Muscle of leg (tissue), 11 donors: ENCODE results near the gene NKX6-2. TPM values are rescaled to one million over a fixed set of nuclear protein-coding genes. Genes with fewer than 3 reads are reported as not detected.
"Not testable (repeated sequence)": the region's sequence is repeated elsewhere in the genome, so short reads cannot be mapped to it uniquely, and the experiment has no call there.

Experiments used
- DNase-seq: peaks from one replicate; pipeline ENCODE4 v3.0.0; 2013
- H3K27ac ChIP-seq: one replicate; pipeline ENCODE4 v1.5.1; 2013; ENCODE audit warnings: mild to moderate bottlenecking, low read length, control low read depth
- H3K27me3 ChIP-seq: one replicate; pipeline ENCODE4 v1.6.1; 2013; ENCODE audit warnings: low read length; ENCODE audit not compliant: control insufficient read depth, insufficient read depth
- H3K36me3 ChIP-seq: one replicate; pipeline ENCODE4 v1.6.1; 2013; ENCODE audit warnings: low read length; ENCODE audit not compliant: control insufficient read depth, insufficient read depth
- H3K4me1 ChIP-seq: one replicate; pipeline ENCODE4 v1.6.1; 2013; ENCODE audit warnings: low read length; ENCODE audit not compliant: control insufficient read depth, insufficient read depth
- H3K4me3 ChIP-seq: one replicate; pipeline ENCODE4 v1.5.1; 2013; ENCODE audit warnings: low read length, control low read depth
- H3K9me3 ChIP-seq: replicated peaks from 2 replicates; pipeline ENCODE4 v1.6.1; 2013; ENCODE audit warnings: low read depth, low read length; ENCODE audit not compliant: control insufficient read depth
- WGBS: methylation state at CpG from one replicate; pipeline ENCODE4 v1.1.5; 2013; ENCODE audit warnings: missing lambda C conversion rate; ENCODE audit not compliant: insufficient coverage; 5-methylcytosine and 5-hydroxymethylcytosine counted together
- polyA plus RNA-seq, 8 donors: library from polyadenylated mRNA; unstranded; fragments of 120-200 nt; gene quantifications; one replicate each; pipeline versions ENCODE4 v1.2.1 to v1.2.3, GENCODE V29; 2013; ENCODE audit warnings: inconsistent platforms in 1 of 8, low replicate concordance in 1 of 8; ENCODE audit not compliant: insufficient read length in 8 of 8, insufficient read depth in 1 of 8
- total RNA-seq: library from RNA; stranded (reverse); fragments of 120-200 nt; gene quantifications from one replicate; pipeline ENCODE4 v1.2.4, GENCODE V29; 2013

NKX6-2 gene
- total and polyA plus RNA-seq, 9 donors, result 4.6 to 15.5 (median 7.0) TPM; not detected in 1

DNA sequence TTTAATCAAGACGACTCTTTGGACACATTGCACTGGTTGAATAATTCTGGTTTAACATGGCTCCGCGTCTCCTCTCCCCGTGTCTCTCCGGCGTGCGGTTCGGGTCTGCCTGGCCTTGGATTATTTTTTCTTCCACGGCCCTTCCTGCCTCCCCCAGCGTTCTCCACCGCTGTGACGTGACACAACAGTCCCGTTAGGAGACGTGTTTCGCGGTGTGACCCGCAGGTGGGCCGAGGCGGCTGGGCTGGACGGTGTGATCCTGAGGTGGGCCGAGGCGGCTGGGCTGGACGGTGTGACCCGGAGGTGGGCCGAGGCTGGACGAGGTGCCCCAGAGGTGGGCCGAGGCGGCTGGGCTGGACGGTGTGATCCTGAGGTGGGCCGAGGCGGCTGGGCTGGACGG is 12.0 kb upstream of the NKX6-2 start:
- not testable (repeated sequence) for H3K27ac ChIP-seq, H3K4me1 ChIP-seq, H3K9me3 ChIP-seq, H3K4me3 ChIP-seq, DNase-seq, H3K36me3 ChIP-seq
- H3K27me3 ChIP-seq, result peaks cover 32% of the 10 kb centered on the region
- WGBS, result 91% methylated on average over 30 of the region's 32 CpGs

DNA sequence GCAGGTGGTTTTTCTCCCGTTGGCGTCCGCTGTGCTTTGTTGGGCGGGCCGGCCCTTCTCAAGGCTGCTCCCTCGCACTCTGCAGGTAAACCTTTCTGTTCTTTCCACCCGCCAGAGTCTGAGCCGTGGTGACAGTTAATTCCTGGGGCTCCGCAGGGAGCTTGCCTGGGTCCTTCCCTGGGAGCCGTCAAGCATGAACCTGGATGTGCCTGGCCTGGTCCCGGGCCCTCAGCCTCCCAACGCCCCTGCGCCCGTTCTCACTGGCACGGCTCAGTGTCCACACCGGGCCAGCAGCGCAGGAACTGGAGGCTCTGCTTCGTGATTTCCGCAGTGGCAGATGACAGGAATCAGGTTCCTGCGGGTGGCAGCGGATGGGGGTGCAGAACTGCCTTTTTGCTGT is 10.9 kb upstream of the NKX6-2 start:
- Histone ChIP-seq H3K4me1 (peaks cover 7% of the 10 kb centered on the region), H3K4me3 (no peak overlapping the region), H3K9me3 (peaks cover 2% of the 10 kb centered on the region), H3K36me3 (no peaks in the 10 kb centered on the region), H3K27me3 (peaks cover 41% of the 10 kb centered on the region), H3K27ac (no peak overlapping the region)
- 79% methylated on average over 21 of the region's 21 CpGs for WGBS
- DNase-seq, result no peak

DNA sequence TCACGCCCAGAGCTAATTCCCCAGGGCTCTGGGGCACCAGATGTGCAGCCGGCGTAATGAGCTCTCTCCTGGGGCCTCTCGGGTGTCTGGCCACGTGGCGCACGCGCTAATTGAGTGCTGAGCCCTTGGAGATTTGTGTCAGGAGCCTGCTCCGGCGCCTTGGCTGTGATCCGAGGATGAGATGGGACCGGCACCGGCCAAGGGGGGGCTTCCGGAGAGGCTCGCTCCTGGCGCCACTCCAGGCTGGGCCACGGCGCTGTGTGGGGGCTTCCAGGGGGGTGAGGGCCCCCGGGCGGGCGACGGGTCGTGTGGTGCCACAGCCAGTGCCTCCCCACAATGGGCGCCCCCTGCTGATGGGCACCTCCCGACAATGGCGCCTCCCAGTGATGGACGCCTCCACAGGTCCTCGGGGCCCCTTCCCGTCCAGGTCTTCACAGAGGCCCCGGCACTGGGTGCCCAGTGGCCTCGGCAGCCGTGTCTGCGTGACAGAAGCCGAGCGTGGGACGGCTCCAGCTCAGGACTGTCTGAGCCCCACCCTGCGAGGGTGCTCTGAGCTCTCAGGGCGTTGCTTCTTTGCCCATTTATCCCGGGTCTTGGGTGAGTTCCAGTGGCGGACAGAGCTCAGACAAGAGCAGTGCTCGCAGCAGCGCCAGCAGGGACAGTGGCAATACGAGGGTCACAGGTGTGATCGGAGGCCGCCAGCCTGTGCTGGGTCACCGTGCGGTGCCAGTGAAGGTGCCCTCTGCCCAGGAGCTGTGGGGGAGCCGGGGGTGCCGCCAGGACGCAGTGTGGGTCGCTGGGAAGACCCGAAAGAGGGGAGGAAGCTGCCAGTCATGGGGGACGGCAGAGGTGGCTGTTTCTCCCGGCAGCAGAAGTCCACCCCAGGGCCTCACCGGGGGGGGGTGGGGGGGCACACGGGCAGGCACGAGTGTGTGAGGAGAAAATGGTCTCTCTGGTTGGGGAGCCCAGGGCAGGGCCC is 8.2 kb upstream of the NKX6-2 start:
- WGBS, result 36% methylated on average over 51 of the region's 57 CpGs
- H3K36me3 ChIP-seq, result no peaks in the 10 kb centered on the region
- H3K27me3 ChIP-seq, result peaks cover 67% of the 10 kb centered on the region
- no peak overlapping the region for H3K4me3 ChIP-seq
- H3K4me1 ChIP-seq, result peaks cover 7% of the 10 kb centered on the region
- H3K9me3 ChIP-seq, result no peaks in the 10 kb centered on the region
- no peak for DNase-seq
- no peak overlapping the region for H3K27ac ChIP-seq

DNA sequence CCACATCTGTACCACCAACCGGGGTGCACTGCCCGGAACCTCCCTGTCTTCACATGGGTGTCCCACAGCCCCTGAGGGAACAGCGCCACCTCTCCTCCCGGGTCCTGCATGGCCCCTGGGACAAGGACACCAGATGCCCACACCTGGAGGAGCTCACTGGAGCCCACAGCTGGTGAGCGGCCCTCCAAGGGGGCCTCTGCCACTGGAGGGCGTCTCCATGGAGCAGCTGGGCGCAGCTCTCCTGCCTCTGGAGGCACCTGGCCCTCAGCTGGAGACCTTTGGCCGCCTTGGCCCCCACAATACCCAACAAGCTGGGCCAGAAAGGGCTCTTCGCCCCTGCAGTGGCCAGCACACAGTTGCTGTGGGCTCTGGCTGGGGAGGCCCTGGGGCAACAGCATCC is 7.3 kb upstream of the NKX6-2 start:
- Histone ChIP-seq H3K36me3 (no peaks in the 10 kb centered on the region), H3K9me3 (no peaks in the 10 kb centered on the region), H3K4me3 (no peak overlapping the region), H3K27ac (no peak overlapping the region), H3K27me3 (peaks cover 76% of the 10 kb centered on the region), H3K4me1 (peaks cover 10% of the 10 kb centered on the region)
- DNase-seq, result no peak
- WGBS, result 73% methylated on average over 8 of the region's 9 CpGs

DNA sequence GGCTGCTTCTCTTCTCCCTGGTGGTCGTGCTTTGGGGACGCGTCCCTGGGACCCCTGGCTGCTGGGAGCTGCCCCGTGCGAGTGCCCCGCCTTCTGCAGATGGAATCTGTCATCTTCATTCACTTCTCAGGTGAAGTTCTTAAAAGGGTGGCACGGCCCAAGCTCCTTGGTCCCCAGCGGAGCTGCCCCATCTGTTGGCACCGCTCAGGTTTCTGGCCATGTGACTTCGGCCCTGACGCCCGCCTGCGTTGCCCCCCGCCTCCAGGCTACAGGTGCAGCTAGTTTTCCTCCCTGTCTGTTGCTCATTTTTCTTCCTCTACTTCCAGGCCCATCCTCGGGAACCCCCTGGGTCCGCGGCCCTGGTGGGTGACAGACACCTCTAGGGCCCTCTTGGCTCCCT is 6.8 kb upstream of the NKX6-2 start:
- no peak overlapping the region for H3K27ac ChIP-seq
- peaks cover 14% of the 10 kb centered on the region for H3K4me1 ChIP-seq
- no peak for DNase-seq
- no peaks in the 10 kb centered on the region for H3K36me3 ChIP-seq
- H3K27me3 ChIP-seq, result peaks cover 81% of the 10 kb centered on the region
- no peaks in the 10 kb centered on the region for H3K9me3 ChIP-seq
- 77% methylated on average over 17 of the region's 17 CpGs for WGBS
- no peak overlapping the region for H3K4me3 ChIP-seq

DNA sequence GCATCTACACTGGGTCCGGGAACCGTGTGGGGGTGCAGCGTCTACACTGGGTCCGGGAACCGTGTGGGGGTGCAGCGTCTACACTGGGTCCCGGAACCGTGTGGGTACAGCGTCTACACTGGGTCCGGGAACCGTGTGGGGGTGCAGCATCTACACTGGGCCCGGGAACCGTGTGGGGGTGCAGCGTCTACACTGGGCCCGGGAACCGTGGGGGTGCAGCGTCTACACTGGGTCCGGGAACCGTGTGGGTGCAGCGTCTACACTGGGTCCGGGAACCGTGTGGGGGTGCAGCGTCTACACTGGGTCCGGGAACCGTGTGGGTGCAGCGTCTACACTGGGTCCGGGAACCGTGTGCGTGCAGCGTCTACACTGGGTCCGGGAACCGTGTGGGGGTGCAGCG is 6.2 kb upstream of the NKX6-2 start:
- H3K27me3 ChIP-seq, result peaks cover 87% of the 10 kb centered on the region
- 96% methylated on average over 29 of the region's 33 CpGs for WGBS
- H3K4me3 ChIP-seq, H3K27ac ChIP-seq, H3K9me3 ChIP-seq, DNase-seq, H3K36me3 ChIP-seq: not testable (repeated sequence)
- peaks cover 15% of the 10 kb centered on the region for H3K4me1 ChIP-seq

DNA sequence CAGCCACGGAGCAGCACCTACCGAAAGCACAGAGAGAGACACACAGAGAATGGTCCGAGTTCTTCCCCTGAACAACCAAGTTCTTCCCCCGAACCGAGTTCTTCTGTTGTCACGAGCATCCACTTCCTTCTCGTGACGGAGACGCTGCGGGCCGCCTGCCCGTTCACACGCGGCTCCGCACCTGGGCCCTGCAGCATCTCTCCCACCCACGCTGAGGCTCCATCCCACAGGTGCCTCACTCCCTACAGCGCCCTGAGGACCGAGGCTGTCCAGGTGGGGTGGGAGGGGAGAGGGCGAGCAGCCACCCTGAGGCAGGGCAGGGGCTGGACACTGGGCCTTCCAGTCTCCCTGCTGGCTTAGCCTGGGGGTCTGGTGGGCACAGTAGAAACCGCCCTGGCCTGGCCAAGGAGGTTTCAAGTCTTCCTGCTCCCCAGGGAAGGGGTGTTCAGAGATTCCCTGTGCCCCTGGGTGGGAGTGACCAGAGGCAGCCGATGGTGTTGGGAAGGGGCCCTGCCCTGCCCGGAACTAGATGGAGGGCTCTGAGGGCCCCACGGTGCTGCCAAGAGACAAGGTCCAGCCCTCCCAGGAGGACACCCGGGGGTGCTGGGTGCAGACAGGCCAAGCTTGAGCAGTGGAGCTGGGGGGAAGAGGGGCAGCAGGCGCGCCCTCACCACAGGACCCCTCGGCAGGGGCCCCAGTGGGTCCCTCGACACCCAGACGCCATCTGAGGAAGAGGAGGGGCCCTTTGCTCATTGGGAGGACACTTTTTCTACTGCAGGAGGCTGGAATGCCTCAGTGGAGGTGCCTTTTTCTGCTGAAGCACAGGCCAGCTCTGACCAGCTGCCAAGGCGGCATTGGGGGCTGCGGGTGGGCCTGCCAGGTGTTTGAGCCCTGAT is 5.2 kb upstream of the NKX6-2 start:
- no peak overlapping the region for H3K4me3 ChIP-seq
- H3K27ac ChIP-seq, result no peak overlapping the region
- peaks cover 19% of the 10 kb centered on the region for H3K4me1 ChIP-seq
- no peaks in the 10 kb centered on the region for H3K9me3 ChIP-seq
- H3K27me3 ChIP-seq, result peaks cover 91% of the 10 kb centered on the region
- 56% methylated on average over 16 of the region's 31 CpGs for WGBS
- H3K36me3 ChIP-seq, result no peaks in the 10 kb centered on the region
- DNase-seq, result no peak

DNA sequence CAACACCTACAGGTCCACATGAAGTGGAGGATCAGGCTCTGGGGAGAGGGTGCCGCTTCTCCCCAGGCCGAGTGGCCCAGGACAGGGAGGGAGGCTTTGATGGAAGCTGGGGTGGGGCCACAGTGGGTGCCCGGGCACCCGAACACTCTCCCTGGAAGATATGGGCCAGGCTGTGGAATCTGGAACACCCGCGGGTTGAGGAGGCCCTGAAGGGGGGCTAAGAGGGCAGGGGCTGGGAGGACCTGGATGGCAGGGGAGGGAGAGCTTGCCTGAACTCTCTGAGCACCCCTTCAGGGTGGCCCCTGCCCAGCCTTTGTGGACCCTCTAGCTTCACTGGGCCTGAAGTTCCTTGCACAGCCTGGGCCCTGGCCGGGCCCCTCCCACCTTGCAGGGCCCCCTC is 4.5 kb upstream of the NKX6-2 start:
- H3K9me3 ChIP-seq, result no peaks in the 10 kb centered on the region
- H3K27ac ChIP-seq, result no peak overlapping the region
- DNase-seq, result no peak
- peaks cover 88% of the 10 kb centered on the region for H3K27me3 ChIP-seq
- no peak overlapping the region for H3K4me3 ChIP-seq
- WGBS, result 49% methylated on average over 7 of the region's 7 CpGs
- H3K36me3 ChIP-seq, result no peaks in the 10 kb centered on the region
- peaks cover 20% of the 10 kb centered on the region for H3K4me1 ChIP-seq

DNA sequence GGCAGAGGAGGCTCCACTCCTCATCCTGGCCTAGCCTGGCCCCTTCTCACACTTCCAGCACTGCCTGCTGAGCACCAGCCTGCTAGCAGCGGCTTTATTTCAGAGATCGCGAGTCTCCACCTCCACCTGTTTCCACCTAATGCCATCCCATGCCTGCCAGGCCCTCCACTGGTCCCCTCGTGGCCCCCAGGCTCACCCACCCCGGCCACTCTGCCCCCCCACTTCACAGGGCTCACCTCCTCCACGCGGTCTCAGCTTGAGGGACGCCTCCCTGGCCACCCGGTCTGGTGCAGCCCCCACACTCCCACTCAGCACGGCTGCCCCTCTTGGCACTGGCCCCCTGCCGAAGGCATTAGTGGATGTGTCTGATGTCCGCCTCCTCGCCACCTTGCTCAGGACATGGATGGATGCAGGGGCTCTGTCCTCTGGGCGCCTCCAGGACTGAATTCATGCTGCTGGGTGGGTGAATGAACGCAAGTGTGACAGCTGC is 3.8 kb upstream of the NKX6-2 start:
- no peak overlapping the region for H3K27ac ChIP-seq
- H3K4me1 ChIP-seq, result peaks cover 21% of the 10 kb centered on the region
- H3K9me3 ChIP-seq, result no peaks in the 10 kb centered on the region
- H3K27me3 ChIP-seq, result peaks cover 89% of the 10 kb centered on the region
- DNase-seq, result no peak
- 59% methylated on average over 7 of the region's 15 CpGs for WGBS
- no peak overlapping the region for H3K4me3 ChIP-seq
- no peaks in the 10 kb centered on the region for H3K36me3 ChIP-seq

DNA sequence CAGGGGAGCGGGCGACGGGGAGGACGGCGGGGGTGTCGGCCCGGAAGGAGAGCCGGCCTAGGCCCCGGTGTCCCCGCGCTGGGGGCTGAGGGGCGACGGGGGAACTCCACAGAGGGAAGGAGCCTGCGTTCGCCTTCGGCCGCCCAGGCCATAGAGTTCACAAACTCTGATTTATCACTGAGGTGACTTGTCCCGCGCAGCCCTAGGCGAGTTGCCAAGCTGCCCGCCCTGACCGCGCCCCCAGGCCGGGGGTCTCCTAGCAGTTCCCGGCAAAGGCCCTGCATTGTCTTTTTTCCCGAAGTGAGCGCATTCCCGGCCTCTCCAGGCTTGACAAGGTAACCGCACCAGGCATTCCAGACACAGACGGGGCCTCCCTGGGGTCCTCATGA is 2.9 kb upstream of the NKX6-2 start:
- no peaks in the 10 kb centered on the region for H3K9me3 ChIP-seq
- H3K27ac ChIP-seq, result no peak overlapping the region
- no peak for DNase-seq
- no peaks in the 10 kb centered on the region for H3K36me3 ChIP-seq
- 2% methylated on average over 30 of the region's 30 CpGs for WGBS
- no peak overlapping the region for H3K4me3 ChIP-seq
- H3K27me3 ChIP-seq, result peaks cover 90% of the 10 kb centered on the region
- H3K4me1 ChIP-seq, result peaks cover 19% of the 10 kb centered on the region
